GM19468 (cell line): Measurements from ENCODE around the gene NFIC.
"Not testable (repeated sequence)": the region's sequence is repeated elsewhere in the genome, so short reads cannot be mapped to it uniquely, and the experiment has no call there.

ENCODE experiments used
- ATAC-seq: cut with Tn5 transposase; IDR thresholded peaks from one replicate; pipeline ENCODE4 v1.9.1; 2021; ENCODE audit warnings: mild to moderate bottlenecking, moderate library complexity, moderate number of reproducible peaks; ENCODE audit not compliant: unreplicated experiment; ENCODE audit errors: extremely low read depth

NFIC gene

GRCh38 chr19:3336680-3337523, 29.5 kb upstream of the NFIC start:
- ATAC-seq: no peak

- ATAC-seq: no peak
Measured at GRCh38 chr19:3338541-3339181, 27.7 kb upstream of the NFIC start.

- no peak for ATAC-seq
Measured at GRCh38 chr19:3340340-3340739, 26.0 kb upstream of the NFIC start.

GRCh38 chr19:3342246-3342645, 24.1 kb upstream of the NFIC start:
- ATAC-seq: no peak

GRCh38 chr19:3342962-3343361, 23.4 kb upstream of the NFIC start:
- not testable (repeated sequence) for ATAC-seq

GRCh38 chr19:3343619-3344502, 22.5 kb upstream of the NFIC start:
- ATAC-seq: no peak

- ATAC-seq: no peak
Measured at GRCh38 chr19:3344608-3345598, 21.5 kb upstream of the NFIC start.

- no peak for ATAC-seq
Measured at GRCh38 chr19:3345850-3346460, 20.4 kb upstream of the NFIC start.

GRCh38 chr19:3346677-3347353, 19.6 kb upstream of the NFIC start:
- no peak for ATAC-seq

GRCh38 chr19:3348042-3348441, 18.3 kb upstream of the NFIC start:
- ATAC-seq: no peak

GRCh38 chr19:3348469-3348868, 17.9 kb upstream of the NFIC start:
- ATAC-seq: not testable (repeated sequence)

- no peak for ATAC-seq
Measured at GRCh38 chr19:3350014-3350663, 16.2 kb upstream of the NFIC start.

GRCh38 chr19:3351702-3352447, 14.5 kb upstream of the NFIC start:
- ATAC-seq: no peak

GRCh38 chr19:3353493-3353892, 12.9 kb upstream of the NFIC start:
- ATAC-seq: no peak

- ATAC-seq: no peak
Measured at GRCh38 chr19:3356805-3357204, 9.6 kb upstream of the NFIC start.

- no peak for ATAC-seq
Measured at GRCh38 chr19:3357271-3357991, 9.0 kb upstream of the NFIC start.
